ENCODE results near the gene ABCA10.

Gene ABCA10

DNA sequence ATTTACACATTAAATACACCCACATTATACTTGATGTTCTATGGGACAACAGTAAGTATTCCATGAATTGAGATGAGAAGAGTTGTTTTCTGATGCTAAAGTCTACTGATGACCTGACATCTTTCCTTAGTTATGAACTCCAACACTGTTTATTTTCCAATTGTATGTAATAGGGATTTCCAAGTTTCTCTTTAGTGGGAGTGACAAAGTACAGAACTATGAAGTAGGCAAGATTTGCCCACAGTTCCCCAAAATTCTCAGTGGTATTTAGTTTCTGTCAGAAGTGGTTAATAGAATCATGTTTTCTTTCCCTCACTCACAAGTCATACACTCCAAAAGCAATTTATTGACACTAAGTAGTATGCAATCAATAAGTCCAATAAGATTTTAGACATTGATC is 64.4 kb downstream of the ABCA10 start:
- no peak for DNase-seq (ENCODE audit: low read depth)

DNA sequence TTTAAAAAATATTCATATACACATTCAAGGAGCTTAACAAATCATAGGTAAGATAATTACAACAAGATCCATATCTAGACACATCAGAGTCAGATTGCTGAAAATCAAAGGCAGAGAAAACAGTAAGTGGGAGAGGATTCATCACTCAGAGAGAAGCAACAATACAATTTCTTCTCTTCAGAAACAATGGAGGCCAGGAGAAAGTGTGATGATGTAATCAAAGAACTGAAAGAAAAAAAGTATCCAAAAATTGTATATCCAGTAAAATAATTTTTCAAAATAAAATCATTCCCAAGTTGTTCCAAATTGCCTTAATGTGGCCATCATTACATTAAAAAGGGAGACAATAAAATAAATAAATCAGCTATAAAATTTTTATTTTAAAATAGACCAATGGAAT is 69.2 kb downstream of the ABCA10 start:
- no peak for DNase-seq (ENCODE audit: low read depth)

- DNase-seq (ENCODE audit: low read depth), result no peak
Observed at GRCh38 chr17:69154267-69154666, 74.4 kb downstream of the ABCA10 start.

GRCh38 chr17:69150333-69150732 is 78.3 kb downstream of the ABCA10 start:
- DNase-seq (ENCODE audit: low read depth), result no peak

- DNase-seq (ENCODE audit: low read depth), result no peak
Observed at GRCh38 chr17:69147460-69147859, 81.2 kb downstream of the ABCA10 start.

- peak; percentile 13 for DNase-seq (ENCODE audit: low read depth)
Observed at GRCh38 chr17:69144331-69145255, 84.0 kb downstream of the ABCA10 start.

- no peak for DNase-seq (ENCODE audit: low read depth)
Observed at GRCh38 chr17:69143683-69144231, 84.9 kb downstream of the ABCA10 start.

- DNase-seq (ENCODE audit: low read depth), result no peak
Observed at GRCh38 chr17:69143151-69143550, 85.5 kb downstream of the ABCA10 start.

- peak; percentile 79 for DNase-seq (ENCODE audit: low read depth)
Observed at GRCh38 chr17:69142175-69142802, 86.3 kb downstream of the ABCA10 start.

DNA sequence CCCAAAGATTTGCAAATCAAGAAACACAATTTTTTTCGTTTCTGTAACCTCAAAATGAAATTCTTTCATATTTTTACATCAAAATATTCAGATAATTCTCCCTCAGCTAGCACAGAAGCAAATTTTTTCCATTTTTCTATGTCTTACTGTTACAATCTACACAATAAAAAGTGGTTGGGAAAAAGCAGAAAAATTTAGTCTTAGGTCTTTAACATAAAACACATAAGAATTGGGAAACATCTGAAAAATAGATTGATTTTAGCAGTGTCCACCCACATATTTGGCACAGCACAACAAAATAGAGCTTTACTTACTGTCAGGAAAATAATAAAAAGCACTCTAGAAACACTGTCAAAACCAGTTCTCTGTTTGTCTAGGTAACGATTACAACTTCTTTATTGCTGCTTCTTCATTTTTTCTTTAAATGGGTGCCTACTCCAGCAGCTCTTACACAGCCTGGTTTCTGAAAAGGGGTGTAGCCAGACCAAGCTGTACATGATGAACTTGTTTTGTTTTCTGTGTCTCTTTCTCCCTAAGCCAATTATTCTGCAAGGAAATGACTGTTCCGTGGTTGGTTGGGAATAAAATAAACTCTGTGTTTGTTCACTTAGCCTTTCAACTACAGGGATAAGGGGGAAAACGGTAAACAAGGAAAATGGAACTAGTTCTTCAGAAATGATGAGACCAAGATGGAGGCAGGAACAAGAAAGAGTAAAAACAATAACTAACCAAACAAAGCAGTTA is 87.0 kb downstream of the ABCA10 start, which contains the start of gene ABCA6:
Gene ABCA6, minus strand, starts transcription at position 465 of the 744 bp plus-strand sequence. CDS start 1,192 bp downstream, outside the sequence.
- DNase-seq (ENCODE audit: low read depth), result peak; percentile 76

DNA sequence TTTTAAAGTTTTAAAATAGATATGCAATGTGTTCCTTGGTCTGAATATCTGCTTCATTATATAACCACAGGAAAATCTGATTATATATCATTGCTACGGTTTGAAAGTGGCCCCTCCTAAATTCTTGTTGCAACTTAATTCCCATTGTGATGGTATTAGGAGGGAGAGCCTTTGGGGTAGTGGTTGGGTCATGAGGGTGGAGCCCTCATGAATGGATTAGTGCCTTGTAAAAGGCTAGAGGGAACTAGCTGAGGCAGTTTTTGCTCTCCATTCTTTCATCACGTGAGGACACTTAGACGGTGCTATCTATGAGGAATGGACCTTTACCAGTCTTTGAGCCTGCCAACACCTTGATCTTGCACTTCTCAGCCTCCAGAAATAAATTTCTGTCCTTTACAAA is 94.5 kb downstream of the ABCA10 start:
- no peak for DNase-seq (ENCODE audit: low read depth)

- DNase-seq (ENCODE audit: low read depth), result no peak
Observed at GRCh38 chr17:69130627-69131296, 97.9 kb downstream of the ABCA10 start.

DNA sequence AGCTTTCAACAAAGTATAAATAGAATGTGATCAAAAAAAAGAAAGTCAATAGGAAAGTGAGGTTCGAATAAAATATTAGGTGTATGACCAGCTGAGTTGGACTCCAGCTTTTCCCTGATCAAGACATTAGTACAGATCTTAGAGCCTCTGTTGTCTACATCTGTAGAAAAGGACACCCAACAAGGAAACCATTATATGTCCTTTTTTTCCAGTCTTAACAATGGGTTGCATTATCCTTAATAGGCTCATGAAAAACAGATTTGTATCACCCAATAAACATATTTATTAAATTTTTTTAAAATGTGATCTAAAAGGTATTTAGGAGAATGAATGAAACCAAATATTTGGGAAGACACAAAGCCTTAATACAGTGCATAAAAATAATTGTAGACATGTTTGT is 105.0 kb downstream of the ABCA10 start:
- no peak for DNase-seq (ENCODE audit: low read depth)

DNA sequence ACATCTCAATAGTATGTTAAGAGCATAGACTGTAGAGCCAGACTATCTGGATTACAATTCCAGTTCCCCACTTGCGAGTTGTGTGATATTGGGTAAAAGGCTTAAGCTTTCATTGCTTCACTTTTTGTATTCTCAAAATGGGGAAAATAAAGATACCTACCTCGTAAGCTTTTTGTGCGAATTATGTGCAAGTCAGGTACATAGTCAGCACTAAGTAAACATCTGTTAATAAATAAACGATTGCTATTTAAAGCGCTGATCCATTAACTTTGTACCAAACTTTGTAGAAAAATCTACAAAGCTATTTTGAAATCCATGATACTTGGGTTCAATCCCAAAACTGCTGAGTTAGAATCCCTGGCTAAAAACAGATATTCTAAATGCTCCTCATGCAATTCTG is 106.6 kb downstream of the ABCA10 start:
- no peak for DNase-seq (ENCODE audit: low read depth)

- DNase-seq (ENCODE audit: low read depth), result no peak
Observed at GRCh38 chr17:69117855-69118784, 110.5 kb downstream of the ABCA10 start.

DNA sequence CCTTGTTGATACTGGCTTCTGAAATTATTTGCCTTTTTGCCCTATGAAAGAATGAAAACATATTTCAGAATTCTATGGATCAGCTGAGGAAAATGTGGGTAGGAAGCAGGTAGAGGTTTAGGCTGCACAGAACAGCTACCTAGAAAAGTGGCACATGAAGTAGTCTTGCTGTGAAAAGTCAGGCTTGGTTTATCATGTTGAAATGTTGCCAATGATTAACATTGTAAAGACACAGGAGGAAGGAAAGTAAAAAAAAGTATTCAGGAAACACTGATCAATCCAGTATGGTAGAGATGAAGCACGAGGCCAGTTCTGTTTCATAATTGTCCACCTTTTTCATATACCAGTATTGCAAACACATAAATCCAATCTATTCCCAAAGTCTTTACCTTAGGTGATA is 116.8 kb downstream of the ABCA10 start:
- DNase-seq (ENCODE audit: low read depth), result no peak

DNA sequence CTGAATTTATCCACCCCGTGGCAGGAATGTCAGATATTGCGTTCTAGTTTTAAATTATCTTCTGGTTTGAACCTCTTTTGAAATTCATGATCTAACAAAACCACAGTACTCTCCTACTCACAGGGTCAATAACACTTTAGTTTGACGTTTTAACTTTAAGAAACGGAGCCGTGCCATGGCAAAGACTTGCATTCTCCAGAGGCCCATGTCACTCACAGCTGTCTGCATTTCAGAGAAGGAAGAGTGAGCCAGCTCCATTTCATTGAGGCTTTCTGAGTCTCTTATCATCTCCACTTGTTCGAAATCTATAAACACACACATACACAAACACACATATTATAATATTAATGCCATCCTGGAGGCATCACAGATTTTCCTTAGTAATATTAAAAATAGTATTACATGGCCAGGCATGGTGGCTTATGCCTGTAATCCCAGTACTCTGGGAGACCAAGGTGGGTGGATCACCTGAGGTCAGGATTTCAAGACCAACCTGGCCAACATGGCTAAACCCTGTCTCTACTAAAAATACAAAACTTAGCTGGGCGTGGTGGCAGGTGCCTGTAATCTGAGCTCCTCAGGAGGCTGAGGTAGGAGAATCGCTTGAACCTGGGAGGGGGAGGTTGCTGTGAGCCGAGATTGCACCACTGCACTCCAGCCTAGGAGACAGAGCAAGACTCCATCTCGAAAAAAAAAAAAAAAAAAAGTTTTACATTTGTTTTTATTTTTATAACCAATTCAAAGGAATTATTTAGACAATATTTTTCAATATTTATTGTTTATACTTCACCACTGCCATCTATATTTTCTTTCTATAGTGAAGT is 122.5 kb downstream of the ABCA10 start:
- no peak for DNase-seq (ENCODE audit: low read depth)

DNA sequence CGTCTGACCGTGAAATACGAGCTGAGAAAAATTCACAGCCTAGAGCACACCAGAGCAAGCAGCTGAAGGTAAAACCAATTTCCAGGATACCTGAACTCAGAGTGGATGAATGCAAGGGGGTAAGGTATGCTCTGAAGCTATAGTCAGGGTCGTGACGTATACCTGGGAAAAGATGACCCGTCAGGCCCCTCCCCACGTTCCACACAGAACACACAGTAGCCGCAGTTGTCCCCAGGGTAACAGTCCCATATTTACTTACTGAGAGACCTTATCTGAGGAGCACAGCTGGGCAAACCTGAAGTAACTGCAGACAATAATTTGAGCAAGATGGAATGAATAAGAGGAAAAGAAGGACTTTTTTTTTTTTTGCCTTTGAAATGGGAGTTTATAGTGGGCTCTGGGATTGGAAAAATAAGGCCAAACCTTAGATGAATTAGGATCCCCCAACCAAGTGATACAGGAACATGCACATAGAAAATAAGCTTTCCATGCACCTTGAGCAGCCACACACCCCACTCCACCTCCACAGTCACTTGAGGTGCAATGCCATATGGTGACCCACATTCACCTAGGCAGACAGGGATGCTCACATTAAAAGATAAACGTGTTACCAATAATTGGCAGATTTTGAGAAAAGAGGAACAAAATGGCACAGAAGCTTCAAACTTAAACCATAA is 124.9 kb downstream of the ABCA10 start:
- DNase-seq (ENCODE audit: low read depth), result no peak

GRCh38 chr17:69098625-69099024 is 130.0 kb downstream of the ABCA10 start:
- DNase-seq (ENCODE audit: low read depth), result no peak

Measured in fibroblast of gingiva (primary cell).